Fibroblast of skin of back (primary cell): ENCODE measurements around the gene SSX2IP.
A peak's percentile ranks its signal among the peaks of the same experiment; 100 is the strongest.
"Not testable (repeated sequence)": the region's sequence is repeated elsewhere in the genome, so short reads cannot be mapped to it uniquely, and the experiment has no call there.

ENCODE experiments used
- DNase-seq: peaks from one replicate; pipeline ENCODE4 v3.0.0-alpha.2; 2013

The SSX2IP gene

GRCh38 chr1:84674705-84675104, 15.6 kb downstream of the SSX2IP start:
- no peak for DNase-seq

- DNase-seq, result no peak
Measured at GRCh38 chr1:84674021-84674420, 16.2 kb downstream of the SSX2IP start.

GRCh38 chr1:84672080-84672854, 18.0 kb downstream of the SSX2IP start:
- DNase-seq, result no peak

DNA sequence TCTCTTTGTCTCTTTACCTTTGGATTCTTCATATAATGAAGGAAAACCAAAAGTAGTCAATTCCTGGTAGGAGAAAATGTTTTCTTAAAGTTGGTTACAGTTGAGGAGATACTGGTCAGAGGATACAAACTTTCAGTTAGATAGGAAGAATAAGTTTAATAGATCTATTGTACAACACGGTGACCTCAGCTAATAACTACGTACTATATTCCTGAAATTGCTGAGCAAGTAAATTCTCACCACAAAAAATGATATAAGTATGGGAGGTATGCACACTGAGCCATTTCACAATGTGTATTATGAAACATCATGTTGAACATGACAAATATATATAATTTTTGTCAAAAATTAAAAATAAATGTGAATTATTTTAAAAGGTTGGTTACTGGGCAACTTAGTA, 20.4 kb downstream of the SSX2IP start:
- DNase-seq, result peak; percentile 42

- DNase-seq, result no peak
Measured at GRCh38 chr1:84668185-84668584, 22.1 kb downstream of the SSX2IP start.

GRCh38 chr1:84665703-84666317, 24.5 kb downstream of the SSX2IP start:
- DNase-seq, result peak; percentile 68

- peak; percentile 31 for DNase-seq
Measured at GRCh38 chr1:84653130-84653677, 37.1 kb downstream of the SSX2IP start.

GRCh38 chr1:84644472-84644871, 45.8 kb downstream of the SSX2IP start:
- no peak for DNase-seq

- no peak for DNase-seq
Measured at GRCh38 chr1:84643183-84643582, 47.1 kb downstream of the SSX2IP start.

GRCh38 chr1:84642774-84643173, 47.5 kb downstream of the SSX2IP start:
- DNase-seq, result no peak

DNA sequence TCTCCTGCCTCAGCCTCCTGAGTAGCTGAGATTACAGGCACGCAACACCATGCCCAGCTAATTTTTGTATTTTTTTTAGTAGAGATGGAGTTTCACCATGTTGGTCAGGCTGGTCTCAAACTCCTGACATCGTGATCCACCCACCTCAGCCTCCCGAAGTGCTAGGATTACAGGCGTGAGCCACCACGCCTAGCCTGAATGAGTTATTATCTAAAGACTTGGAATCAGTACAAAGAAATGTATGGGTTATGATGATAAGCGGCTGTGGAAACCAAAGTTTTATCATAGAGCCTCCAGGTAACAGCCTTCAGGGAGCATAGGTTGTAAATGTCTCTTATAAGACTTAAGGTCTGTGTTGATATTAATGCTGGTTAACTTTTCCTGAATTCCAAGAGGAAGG, 50.5 kb downstream of the SSX2IP start:
- DNase-seq, result not testable (repeated sequence)

- no peak for DNase-seq
Measured at GRCh38 chr1:84635429-84635828, 54.8 kb downstream of the SSX2IP start.

DNA sequence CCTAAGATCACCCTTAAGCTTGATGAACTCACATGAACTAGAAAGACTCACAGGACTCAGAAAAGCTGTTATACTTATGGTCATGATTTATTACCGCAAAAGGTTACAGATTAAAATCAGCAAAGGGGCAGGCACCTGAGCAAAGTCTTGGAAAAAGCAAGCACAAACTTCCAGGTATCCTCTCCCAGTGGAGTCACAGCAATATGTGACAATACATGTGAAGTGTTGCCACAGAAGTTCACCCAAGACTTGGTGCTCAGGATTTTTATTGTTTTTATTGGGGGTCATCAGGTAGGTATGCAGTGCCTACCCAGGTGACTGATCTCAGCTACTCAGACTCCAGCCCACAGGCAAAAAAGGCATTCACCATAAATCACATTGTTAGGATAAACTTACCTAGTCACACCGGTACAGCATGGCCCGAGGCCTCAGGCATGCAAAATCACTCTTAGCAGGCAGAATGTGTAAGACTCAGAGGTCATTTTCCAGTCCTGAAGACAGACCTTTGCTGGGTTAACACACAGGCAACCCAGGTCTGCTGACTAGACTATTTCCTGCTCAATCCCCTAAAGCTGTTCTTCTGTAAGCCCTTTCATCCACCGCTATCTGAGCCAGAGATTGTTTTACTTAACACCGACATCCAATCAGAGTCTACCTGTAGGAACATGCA, 55.6 kb downstream of the SSX2IP start:
- DNase-seq, result no peak

DNA sequence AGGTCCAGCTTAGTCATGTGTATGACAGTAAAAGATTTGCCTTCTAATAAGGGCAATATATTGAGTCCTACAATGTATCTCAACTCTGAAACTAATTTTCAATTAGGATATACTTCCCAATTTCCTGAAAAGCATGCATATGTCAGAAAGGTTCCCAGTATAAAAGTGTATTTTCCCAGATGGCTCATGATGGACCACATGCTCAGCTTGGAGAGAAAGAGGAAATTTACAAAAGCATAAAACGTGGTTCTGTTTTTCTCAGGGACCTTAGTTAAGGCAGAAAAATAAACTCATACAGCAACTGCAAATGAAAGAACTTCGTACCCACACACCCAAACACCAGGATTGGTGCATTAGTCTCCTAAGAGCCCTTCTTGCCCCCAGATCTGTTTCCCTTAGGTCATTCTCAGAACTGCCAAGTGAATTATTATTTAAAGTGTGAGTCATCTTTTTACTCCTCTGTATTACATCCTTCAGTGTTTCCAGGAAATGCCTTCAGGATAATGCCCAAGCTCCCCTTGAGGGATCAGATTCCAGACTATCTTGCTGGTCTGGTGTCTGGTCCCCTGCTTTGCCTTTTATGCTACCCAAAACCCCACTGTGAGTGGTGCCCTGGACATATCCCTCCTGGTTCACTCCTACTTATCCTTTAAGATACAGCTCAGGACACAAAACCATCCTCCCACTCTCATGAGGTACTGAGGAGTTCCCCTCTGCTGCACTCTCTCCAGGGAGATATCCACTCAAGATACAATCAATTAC, 57.4 kb downstream of the SSX2IP start:
- DNase-seq, result peak; percentile 82

- DNase-seq, result no peak
Measured at GRCh38 chr1:84632137-84632536, 58.1 kb downstream of the SSX2IP start.

DNA sequence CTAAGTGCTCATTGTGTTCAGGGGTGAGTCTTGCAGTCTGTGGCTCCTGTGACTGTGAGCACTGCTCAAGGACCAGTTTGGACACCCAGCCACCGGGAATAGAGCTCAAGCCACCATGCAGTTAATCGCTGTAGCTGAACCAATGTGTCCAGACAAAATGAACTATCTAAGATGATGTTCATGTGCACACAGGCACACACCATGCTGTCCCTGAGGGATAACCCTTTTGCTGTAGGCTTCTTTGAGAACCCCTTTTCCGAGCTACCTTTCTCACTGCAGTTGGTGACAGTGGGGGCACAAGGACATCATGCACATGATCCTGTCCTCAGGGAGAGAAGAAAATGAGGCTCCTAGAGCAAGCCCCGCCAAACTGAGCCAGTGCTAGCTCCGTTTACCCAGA, 65.4 kb downstream of the SSX2IP start:
- DNase-seq, result no peak

DNA sequence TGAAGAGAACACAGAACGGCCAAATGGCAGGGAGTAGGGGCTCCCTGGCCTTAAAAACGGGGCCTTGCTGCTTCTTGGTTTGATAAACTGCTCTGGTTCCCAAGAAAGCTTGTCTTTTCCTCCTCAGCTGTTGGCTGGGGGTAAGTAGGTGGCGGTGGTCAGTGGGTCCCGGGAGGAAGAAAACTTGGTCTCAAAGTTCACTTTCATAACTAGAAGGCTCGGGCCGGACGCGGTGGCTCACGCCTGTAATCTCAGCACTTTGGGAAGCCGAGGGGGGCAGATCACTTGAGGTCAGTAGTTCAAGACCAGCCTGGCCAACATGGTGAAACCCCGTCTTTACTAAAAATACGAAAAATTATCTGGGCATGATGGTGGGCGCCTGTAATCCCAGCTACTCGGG, 68.7 kb downstream of the SSX2IP start:
- no peak for DNase-seq

DNA sequence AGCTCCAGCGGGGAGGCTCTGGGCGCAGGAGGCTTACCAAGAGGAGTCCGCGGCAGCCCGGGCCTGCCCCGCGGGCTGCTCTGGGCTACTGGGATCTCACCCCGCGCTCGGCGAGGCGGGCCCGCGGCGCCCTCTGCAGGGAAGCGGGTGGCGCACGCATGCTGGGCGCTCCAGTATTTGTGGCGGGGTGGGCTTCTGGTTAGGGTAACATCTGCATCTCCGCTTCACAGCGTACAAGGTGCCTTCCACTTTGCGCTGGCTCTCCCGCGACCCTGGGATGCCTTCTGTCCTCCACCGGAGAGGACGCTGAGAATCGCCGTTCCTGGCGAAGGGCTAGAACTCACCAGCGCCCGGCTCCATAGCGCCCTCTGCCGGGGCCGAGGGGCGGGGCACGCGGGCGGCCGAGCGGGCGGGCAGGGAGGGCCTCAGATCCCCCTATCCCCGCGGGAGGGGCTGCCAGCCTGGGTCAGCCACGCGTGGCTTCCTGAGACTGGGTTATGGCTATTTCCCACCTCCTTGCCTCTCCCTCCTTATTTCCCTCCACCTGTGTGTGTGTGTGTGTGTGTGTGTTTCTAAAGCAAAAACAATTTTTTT, 69.4 kb downstream of the SSX2IP start:
- DNase-seq, result peak; percentile 76

GRCh38 chr1:84619383-84620102, 70.7 kb downstream of the SSX2IP start:
- DNase-seq, result peak; percentile 74

- DNase-seq, result no peak
Measured at GRCh38 chr1:84617349-84617748, 72.9 kb downstream of the SSX2IP start.

DNA sequence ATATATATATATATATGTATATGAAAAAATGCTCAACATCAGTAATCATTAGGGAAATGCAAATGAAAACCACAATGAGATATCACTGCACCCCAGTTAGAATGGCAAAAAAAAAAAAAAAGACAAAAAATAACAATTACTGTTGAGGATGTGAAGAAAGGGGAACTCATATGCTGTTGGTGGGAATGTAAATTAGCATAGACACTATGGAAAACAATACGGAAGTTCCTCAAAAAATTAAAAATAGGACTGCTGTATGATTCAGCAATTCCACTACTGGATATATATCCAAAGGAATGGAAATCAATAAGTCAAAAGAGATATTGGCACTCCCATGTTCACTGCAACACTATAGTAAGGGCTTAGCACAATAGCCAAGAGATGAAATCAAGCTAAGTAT, 74.5 kb downstream of the SSX2IP start:
- DNase-seq, result no peak

GRCh38 chr1:84613887-84614286, 76.4 kb downstream of the SSX2IP start:
- no peak for DNase-seq
